ENCODE measurements around the gene ACP7.

The ACP7 gene

DNA sequence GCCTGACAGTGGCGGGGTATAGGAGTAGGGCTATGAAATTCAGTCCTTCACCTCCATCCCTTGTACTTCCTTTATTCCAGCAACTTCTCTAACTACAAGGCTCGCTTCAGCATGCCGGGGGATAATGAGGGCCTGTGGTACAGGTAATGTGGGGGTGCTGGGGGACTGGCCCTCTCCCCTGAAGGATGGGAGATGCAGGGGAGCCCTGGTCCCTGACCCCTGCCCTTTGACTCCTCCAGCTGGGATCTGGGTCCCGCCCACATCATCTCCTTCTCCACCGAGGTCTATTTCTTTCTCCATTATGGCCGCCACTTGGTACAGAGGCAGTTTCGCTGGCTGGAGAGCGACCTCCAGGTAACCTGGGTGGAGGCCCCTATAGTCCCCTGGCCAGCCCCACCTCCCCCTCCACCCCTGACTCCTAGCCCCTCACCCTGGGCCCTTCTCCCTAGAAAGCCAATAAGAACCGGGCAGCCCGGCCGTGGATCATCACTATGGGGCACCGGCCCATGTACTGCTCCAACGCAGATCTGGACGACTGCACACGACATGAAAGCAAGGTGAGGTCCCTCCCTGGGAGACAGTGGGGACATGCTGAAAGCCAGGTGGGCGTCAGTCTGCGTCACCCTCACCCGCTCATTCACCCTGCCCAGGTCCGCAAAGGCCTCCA, 16.5 kb downstream of the ACP7 start:
- no peak for DNase-seq (ENCODE audit: extremely low spot score)
- CTCF ChIA-PET: interaction anchor here (1.2 to 1.6 kb wide), 2 partner anchors 10 to 21 kb away, joined by 3 to 8 read pairs; no protein-coding TSS in a partner anchor
- POLR2A ChIA-PET: no interaction called here

DNA sequence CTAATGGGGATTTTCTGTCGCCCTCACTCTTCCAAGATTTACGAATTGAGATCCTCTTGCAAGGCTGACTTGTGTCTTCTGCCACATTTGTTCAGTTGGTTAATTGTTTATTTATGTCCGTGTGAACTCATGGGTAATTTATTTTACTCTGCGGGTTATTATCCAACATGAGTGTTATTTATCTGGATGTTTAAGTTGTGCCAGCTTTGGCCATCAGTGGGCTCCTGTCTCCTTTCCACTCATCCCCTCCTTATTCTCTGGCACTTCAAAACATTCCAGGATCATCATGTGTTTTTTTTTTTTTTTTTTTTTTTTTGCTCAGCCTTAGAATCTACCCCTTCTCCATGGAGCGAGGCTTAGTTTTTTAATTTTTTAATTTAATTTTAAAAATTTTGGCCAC, 19.0 kb downstream of the ACP7 start:
- ChIA-PET CTCF (interaction anchor here (0.8 kb wide), 1 partner anchor 73 kb away, joined by 3 read pairs; no protein-coding TSS in a partner anchor), POLR2A (no interaction called here)
- TF ChIP-seq, protein P1, sequence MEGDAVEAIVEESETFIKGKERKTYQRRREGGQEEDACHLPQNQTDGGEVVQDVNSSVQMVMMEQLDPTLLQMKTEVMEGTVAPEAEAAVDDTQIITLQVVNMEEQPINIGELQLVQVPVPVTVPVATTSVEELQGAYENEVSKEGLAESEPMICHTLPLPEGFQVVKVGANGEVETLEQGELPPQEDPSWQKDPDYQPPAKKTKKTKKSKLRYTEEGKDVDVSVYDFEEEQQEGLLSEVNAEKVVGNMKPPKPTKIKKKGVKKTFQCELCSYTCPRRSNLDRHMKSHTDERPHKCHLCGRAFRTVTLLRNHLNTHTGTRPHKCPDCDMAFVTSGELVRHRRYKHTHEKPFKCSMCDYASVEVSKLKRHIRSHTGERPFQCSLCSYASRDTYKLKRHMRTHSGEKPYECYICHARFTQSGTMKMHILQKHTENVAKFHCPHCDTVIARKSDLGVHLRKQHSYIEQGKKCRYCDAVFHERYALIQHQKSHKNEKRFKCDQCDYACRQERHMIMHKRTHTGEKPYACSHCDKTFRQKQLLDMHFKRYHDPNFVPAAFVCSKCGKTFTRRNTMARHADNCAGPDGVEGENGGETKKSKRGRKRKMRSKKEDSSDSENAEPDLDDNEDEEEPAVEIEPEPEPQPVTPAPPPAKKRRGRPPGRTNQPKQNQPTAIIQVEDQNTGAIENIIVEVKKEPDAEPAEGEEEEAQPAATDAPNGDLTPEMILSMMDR (IDR thresholded peaks at IDR 0.05; ENCODE audit: control extremely low read depth, extremely low read depth, low read depth, missing control alignments): no peak
- no peak for DNase-seq (ENCODE audit: extremely low spot score)

More for the DNA sequence above, 16.5 kb downstream of the ACP7 start:
- TF ChIP-seq, protein P1 (IDR thresholded peaks at IDR 0.05; ENCODE audit: control extremely low read depth, extremely low read depth, low read depth, missing control alignments): no peak

DNA sequence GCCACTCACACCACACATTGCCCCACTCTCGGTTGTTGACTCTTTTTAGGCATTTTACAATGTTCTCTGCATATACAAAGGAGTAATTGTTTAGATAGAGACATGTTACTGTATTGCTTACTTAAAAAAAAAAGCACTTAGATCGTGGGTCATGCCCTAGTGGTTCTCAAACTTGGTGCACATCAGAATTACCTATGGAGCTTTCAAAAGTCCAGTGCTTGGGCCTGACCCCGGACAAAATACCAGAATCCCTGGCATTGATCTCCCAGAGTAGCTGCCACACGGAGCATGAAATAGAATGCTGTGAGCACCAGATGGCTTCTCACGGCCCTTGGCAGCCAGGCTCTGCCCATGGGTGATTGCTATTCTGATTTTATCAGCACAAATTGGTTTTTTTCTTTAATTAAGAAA, 20.0 kb downstream of the ACP7 start:
- CTCF ChIA-PET: no interaction called here

DNA sequence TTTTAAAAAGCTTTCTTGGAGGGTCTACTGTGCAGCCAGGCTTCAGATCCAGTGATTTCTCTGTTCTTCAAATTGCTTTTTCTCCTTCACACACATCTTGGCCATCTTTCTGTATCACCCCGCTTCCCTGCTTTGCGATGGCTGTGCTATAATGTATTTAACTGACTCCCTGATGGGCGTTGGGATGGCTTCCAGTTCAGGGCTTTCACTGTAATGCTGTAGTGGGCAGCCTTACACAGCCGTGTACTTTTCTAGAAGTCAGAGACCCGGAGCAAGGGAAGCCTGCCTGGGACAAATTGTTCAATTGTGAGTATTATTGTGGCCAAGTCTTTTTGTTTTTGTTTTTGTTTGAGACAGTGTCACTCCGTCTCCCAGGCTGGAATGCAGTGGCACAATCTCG, 22.0 kb downstream of the ACP7 start:
- DNase-seq (ENCODE audit: extremely low spot score): no peak
- POLR2A ChIA-PET: no interaction called here
- TF ChIP-seq, protein P1 (IDR thresholded peaks at IDR 0.05; ENCODE audit: control extremely low read depth, extremely low read depth, low read depth, missing control alignments): no peak
- CTCF ChIA-PET: no interaction called here

More for the DNA sequence above, 20.0 kb downstream of the ACP7 start:
- POLR2A ChIA-PET: no interaction called here
- no peak for DNase-seq (ENCODE audit: extremely low spot score)
- TF ChIP-seq, protein P1 (IDR thresholded peaks at IDR 0.05; ENCODE audit: control extremely low read depth, extremely low read depth, low read depth, missing control alignments): no peak

DNA sequence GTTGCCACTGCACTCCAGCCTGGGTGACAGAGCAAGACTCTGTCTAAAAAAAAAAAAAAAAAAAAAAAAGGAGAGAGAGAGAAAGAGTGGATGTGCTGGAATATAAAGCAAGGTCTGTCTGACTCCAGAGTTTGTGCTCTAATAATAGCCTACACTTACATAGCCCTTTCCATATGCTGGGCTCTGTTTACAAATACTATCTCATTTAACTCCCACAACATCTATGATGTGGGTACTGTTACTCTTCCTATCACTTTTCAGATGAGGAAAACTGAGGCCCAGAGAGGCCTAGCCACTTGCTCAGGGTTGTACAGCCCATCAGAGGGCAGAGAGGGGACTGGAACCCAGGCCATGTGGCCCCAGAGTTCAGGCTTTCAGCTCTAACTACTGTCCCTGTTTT, 25.5 kb downstream of the ACP7 start:
- TF ChIP-seq, protein P1 (IDR thresholded peaks at IDR 0.05; ENCODE audit: control extremely low read depth, extremely low read depth, low read depth, missing control alignments): no peak
- ChIA-PET CTCF (interaction anchor here (1.0 to 3.1 kb wide), 20 partner anchors 8 to 425 kb away, joined by 3 to 16 read pairs (median 4); partner anchors contain the start of gene PAK4), POLR2A (no interaction called here)
- DNase-seq (ENCODE audit: extremely low spot score): no peak

DNA sequence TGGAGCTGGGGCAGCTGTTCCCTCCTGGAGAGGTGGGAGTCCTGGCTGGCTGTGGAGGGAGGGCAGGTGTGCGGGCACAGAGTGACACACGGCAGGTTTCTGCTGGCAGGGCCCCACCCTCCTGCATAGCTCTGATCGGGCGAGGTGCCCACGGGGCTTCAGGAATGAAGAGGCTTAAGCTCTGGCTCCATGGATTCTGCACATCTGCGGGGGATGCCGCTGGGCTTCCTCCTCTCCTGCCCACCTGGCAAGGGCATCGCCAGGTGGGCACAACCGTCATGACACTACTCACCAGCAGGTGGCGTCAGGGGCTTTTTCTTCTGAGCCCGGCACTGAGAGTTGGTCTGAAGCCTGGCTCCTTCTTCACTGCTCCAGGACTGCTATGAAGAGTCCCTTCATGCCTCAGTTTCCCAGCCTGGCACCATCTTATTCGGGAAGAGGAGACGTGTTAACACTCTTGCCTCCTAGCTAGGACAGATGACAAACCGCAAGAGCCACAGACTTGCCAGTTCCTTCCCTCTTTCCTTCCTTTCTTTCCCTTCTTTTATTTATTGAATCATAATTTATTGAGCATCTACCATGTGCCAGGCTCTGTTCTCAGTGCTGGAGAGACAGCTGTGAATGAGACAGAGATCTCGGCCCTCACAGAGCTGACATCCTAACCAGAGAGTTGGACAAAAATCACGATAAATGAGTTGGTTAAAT, 26.2 kb downstream of the ACP7 start:
- peak; percentile 85 for DNase-seq (ENCODE audit: extremely low spot score)
- ChIA-PET CTCF (interaction anchor here (0.8 to 3.1 kb wide), 22 partner anchors 9 to 565 kb away, joined by 3 to 16 read pairs (median 4); no protein-coding TSS in a partner anchor), POLR2A (no interaction called here)
- TF ChIP-seq, protein P1 (IDR thresholded peaks at IDR 0.05; ENCODE audit: control extremely low read depth, extremely low read depth, low read depth, missing control alignments): peak; percentile 88
